Caki2 (cell line): Measurements from ENCODE around the gene SIN3A. TPM values are rescaled to one million over a fixed set of nuclear protein-coding genes. Genes with fewer than 3 reads are reported as not detected.
"Not testable (repeated sequence)": the region's sequence is repeated elsewhere in the genome, so short reads cannot be mapped to it uniquely, and the experiment has no call there.

ENCODE experiments used
- DNase-seq: peaks from one replicate; pipeline ENCODE4 v3.0.0-alpha.2; 2015; ENCODE audit warnings: low read depth
- in situ Hi-C: cut with HindIII; loops from 2 replicates; pipeline ENCODE4 v1.10.0; 2016; ENCODE audit warnings: low sequenced_read_pairs, low pct_unique_long_range_greater_than_20kb, mixed read lengths
- total RNA-seq: library from RNA; depleted of rRNA; stranded (reverse); fragments of >200 nt; shearing (Covaris generic); gene quantifications from 2 replicates; pipeline ENCODE4 v1.2.3, GENCODE V29; 2014; ENCODE audit warnings: low replicate concordance

Gene SIN3A
- total RNA-seq, 1 experiment from 2014 or later, result 32.6 TPM

- no peak for DNase-seq
- in situ Hi-C loops, result no loop called here
These were observed 30.8 kb downstream of the SIN3A start for GRCh38 chr15:75420698-75421097.

- in situ Hi-C loops, result no loop called here
- no peak for DNase-seq
These were observed 34.9 kb downstream of the SIN3A start for GRCh38 chr15:75416584-75416983.

- no peak for DNase-seq
- in situ Hi-C loops, result no loop called here
These were observed 41.3 kb downstream of the SIN3A start for GRCh38 chr15:75410196-75410595.

GRCh38 chr15:75407083-75407482 is 44.4 kb downstream of the SIN3A start:
- in situ Hi-C loops, result no loop called here
- no peak for DNase-seq

- in situ Hi-C loops, result no loop called here
These were observed 47.6 kb downstream of the SIN3A start for GRCh38 chr15:75403892-75404291.

GRCh38 chr15:75397494-75397893 is 54.0 kb downstream of the SIN3A start:
- no peak for DNase-seq
- in situ Hi-C loops, result no loop called here

More at GRCh38 chr15:75403892-75404291, 47.6 kb downstream of the SIN3A start:
- no peak for DNase-seq

GRCh38 chr15:75389791-75390382 is 61.6 kb downstream of the SIN3A start:
- in situ Hi-C loops, result no loop called here
- DNase-seq, result peak; percentile 78

GRCh38 chr15:75383986-75384385 is 67.5 kb downstream of the SIN3A start:
- in situ Hi-C loops, DNase-seq: not testable (repeated sequence)

- in situ Hi-C loops, result no loop called here
- DNase-seq, result no peak
These were observed 70.7 kb downstream of the SIN3A start for GRCh38 chr15:75380773-75381172.

- in situ Hi-C loops, result no loop called here
- DNase-seq, result no peak
These were observed 79.4 kb downstream of the SIN3A start for GRCh38 chr15:75371901-75372688.

GRCh38 chr15:75371486-75371885 is 80.0 kb downstream of the SIN3A start:
- in situ Hi-C loops, result no loop called here
- no peak for DNase-seq

- in situ Hi-C loops, result no loop called here
- no peak for DNase-seq
These were observed 81.5 kb downstream of the SIN3A start for GRCh38 chr15:75369897-75370581.

GRCh38 chr15:75368689-75369239 is 82.7 kb downstream of the SIN3A start:
- in situ Hi-C loops, result no loop called here
- no peak for DNase-seq

- DNase-seq, result peak; percentile 94
- in situ Hi-C loops, result no loop called here
These were observed 83.4 kb downstream of the SIN3A start, which contains the start of gene MAN2C1 for GRCh38 chr15:75367913-75368688. MAN2C1 (minus strand) TSS chr15:75368607; CDS start chr15:75368583, 24 bp downstream.

GRCh38 chr15:75367406-75367912 is 84.0 kb downstream of the SIN3A start:
- no peak for DNase-seq
- in situ Hi-C loops, result no loop called here

- in situ Hi-C loops, result no loop called here
- no peak for DNase-seq
These were observed 84.5 kb downstream of the SIN3A start for GRCh38 chr15:75367006-75367405.

GRCh38 chr15:75366163-75366562 is 85.3 kb downstream of the SIN3A start:
- in situ Hi-C loops, result no loop called here
- no peak for DNase-seq

- no peak for DNase-seq
- in situ Hi-C loops, result no loop called here
These were observed 86.6 kb downstream of the SIN3A start for GRCh38 chr15:75364881-75365280.
